IMR-90 (cell line): ENCODE data around the gene TYMS. TPM values are rescaled to one million over a fixed set of nuclear protein-coding genes. Genes with fewer than 3 reads are reported as not detected.

ENCODE experiments used
- ATAC-seq: fragments of 200-7000 bp; cut with Tn5 transposase; 2 replicates; pipeline ENCODE4 v1.9.1; 2020; ENCODE audit warnings: low read depth, mild to moderate bottlenecking, moderate library complexity
- BruUV-seq: library from RNA; stranded (reverse); fragments of 400-500 nt; replicated peaks from 2 replicates; lab custom pipeline; 2021; lab: Mats Ljungman, UMichigan
- CTCF ChIA-PET: fragments of 300-600 bp; formaldehyde crosslinking; extraction: SDS; loops from one replicate; lab custom pipeline; 2021; ENCODE audit warnings: antibody characterized with exemption; lab: Yijun Ruan, JAX
- POLR2A ChIA-PET: fragments of 300-600 bp; sonication (Branson Sonifier 250); formaldehyde crosslinking; loops from one replicate; lab custom pipeline; 2022; ENCODE audit warnings: antibody characterized with exemption; ENCODE audit not compliant: unreplicated experiment; lab: Charles Lee
- DNase-seq: peaks from one replicate; pipeline ENCODE4 v3.0.0; 2013
- H2AFZ ChIP-seq: replicated peaks from 2 replicates; pipeline ENCODE3; 2013; ENCODE audit warnings: low read length, mild to moderate bottlenecking; ENCODE audit not compliant: poor library complexity
- H2AK5ac ChIP-seq: 2 replicates; pipeline ENCODE4 v1.6.1; 2013; ENCODE audit warnings: low read depth, low read length, inconsistent platforms
- H2AK9ac ChIP-seq: replicated peaks from 2 replicates; pipeline ENCODE3; 2013; ENCODE audit warnings: mild to moderate bottlenecking, low read depth, low read length, moderate library complexity; ENCODE audit not compliant: poor library complexity
- H2BK120ac ChIP-seq: 2 replicates; pipeline ENCODE4 v1.6.1; 2013; ENCODE audit warnings: low read depth, low read length, inconsistent platforms
- H2BK15ac ChIP-seq: 3 replicates; pipeline ENCODE4 v1.6.1; 2013; ENCODE audit warnings: low read depth, low read length, inconsistent platforms
- H2BK20ac ChIP-seq: 2 replicates; pipeline ENCODE4 v1.6.1; 2013; ENCODE audit warnings: low read depth, mild to moderate bottlenecking, inconsistent platforms, low read length, moderate library complexity
- H2BK5ac ChIP-seq: 2 replicates; pipeline ENCODE4 v1.6.1; 2013; ENCODE audit warnings: mild to moderate bottlenecking, low read depth, low read length, inconsistent platforms; ENCODE audit not compliant: poor library complexity, severe bottlenecking
- H3K14ac ChIP-seq: replicated peaks from 2 replicates; pipeline ENCODE4 v1.6.1; 2013; ENCODE audit warnings: low read depth, low read length, inconsistent platforms
- H3K18ac ChIP-seq: 2 replicates; pipeline ENCODE4 v1.6.1; 2013; ENCODE audit warnings: low read depth, low read length, control low read depth
- H3K23ac ChIP-seq: 2 replicates; pipeline ENCODE4 v1.6.1; 2013; ENCODE audit warnings: low read depth, low read length, inconsistent platforms
- H3K27ac ChIP-seq: 2 replicates; pipeline ENCODE4 v1.5.1; 2013; ENCODE audit warnings: mild to moderate bottlenecking, control low read depth, low read length; ENCODE audit not compliant: insufficient read depth
- H3K27me3 ChIP-seq: 2 replicates; pipeline ENCODE4 v1.6.1; 2013; ENCODE audit warnings: low read length; ENCODE audit not compliant: control insufficient read depth, insufficient read depth
- H3K36me3 ChIP-seq: 2 replicates; pipeline ENCODE4 v1.6.1; 2013; ENCODE audit warnings: low read length, mixed read lengths; ENCODE audit not compliant: control insufficient read depth, insufficient read depth
- H3K4ac ChIP-seq: 2 replicates; pipeline ENCODE4 v1.6.1; 2013; ENCODE audit warnings: low read depth, low read length, inconsistent platforms
- H3K4me1 ChIP-seq: 2 replicates; pipeline ENCODE4 v1.6.1; 2013; ENCODE audit warnings: low read length, mixed read lengths; ENCODE audit not compliant: control insufficient read depth, insufficient read depth
- H3K4me2 ChIP-seq: 2 replicates; pipeline ENCODE4 v1.6.1; 2013; ENCODE audit warnings: low read depth, mild to moderate bottlenecking, control low read depth, low read length, moderate library complexity
- H3K4me3 ChIP-seq: 2 replicates; pipeline ENCODE4 v1.5.1; 2013; ENCODE audit warnings: low read depth, mild to moderate bottlenecking, control low read depth, low read length, moderate library complexity; ENCODE audit not compliant: insufficient read depth
- H3K56ac ChIP-seq: 2 replicates; pipeline ENCODE4 v1.6.1; 2013; ENCODE audit warnings: low read length, inconsistent platforms; ENCODE audit not compliant: insufficient read depth; ENCODE audit errors: extremely low read depth
- H3K79me1 ChIP-seq, 2 experiments: 2 replicates each; pipeline ENCODE4 v1.6.1; 2013; ENCODE audit warnings: low read length in 2 of 2, inconsistent platforms in 1 of 2, low read depth in 1 of 2
- H3K9ac ChIP-seq: 2 replicates; pipeline ENCODE4 v1.6.1; 2013; ENCODE audit warnings: low read depth, low read length, control low read depth
- H3K9me1 ChIP-seq: 2 replicates; pipeline ENCODE4 v1.6.1; 2013; ENCODE audit warnings: low read length, inconsistent platforms; ENCODE audit not compliant: insufficient read depth
- H3K9me3 ChIP-seq: 2 replicates; pipeline ENCODE4 v1.6.1; 2013; ENCODE audit warnings: low read length; ENCODE audit not compliant: control insufficient read depth, insufficient read depth
- H4K20me1 ChIP-seq: 2 replicates; pipeline ENCODE4 v1.6.1; 2013; ENCODE audit warnings: low read length, inconsistent platforms; ENCODE audit not compliant: insufficient read depth
- H4K5ac ChIP-seq: 2 replicates; pipeline ENCODE4 v1.6.1; 2013; ENCODE audit warnings: mild to moderate bottlenecking, low read depth, low read length, control low read depth
- H4K8ac ChIP-seq, 2 experiments: 2 replicates each; pipeline ENCODE4 v1.6.1; 2013; ENCODE audit warnings: low read depth in 2 of 2, low read length in 2 of 2, control low read depth in 1 of 2, inconsistent platforms in 1 of 2
- H4K91ac ChIP-seq: 2 replicates; pipeline ENCODE4 v1.6.1; 2013; ENCODE audit warnings: low read depth, low read length, inconsistent platforms; ENCODE audit not compliant: insufficient read depth
- BHLHE40 ChIP-seq: fragments of 150-350 bp; IDR thresholded peaks from 2 replicates; pipeline ENCODE4 v1.6.1; 2016; ENCODE audit warnings: mild to moderate bottlenecking, low read depth, low read length
- CEBPB ChIP-seq: IDR thresholded peaks from 2 replicates; pipeline ENCODE4 v1.6.1; 2012; ENCODE audit warnings: low read depth, low read length, improper control_type of control experiment
- CTCF ChIP-seq: conservative IDR thresholded peaks from 2 replicates; pipeline ENCODE4 v1.5.1; 2012; ENCODE audit warnings: mild to moderate bottlenecking, low read depth, low read length, improper control_type of control experiment
- ELK1 ChIP-seq: fragments of 150-350 bp; IDR thresholded peaks from 2 replicates; pipeline ENCODE4 v1.6.1; 2016; ENCODE audit warnings: low read depth, mild to moderate bottlenecking, low read length, moderate library complexity, borderline replicate concordance
- FOS ChIP-seq: fragments of 150-350 bp; IDR thresholded peaks from 2 replicates; pipeline ENCODE4 v1.6.1; 2016; ENCODE audit warnings: low read depth, low read length
- MAFK ChIP-seq: IDR thresholded peaks from 2 replicates; pipeline ENCODE4 v1.6.1; 2012; ENCODE audit warnings: low read depth, low read length, improper control_type of control experiment
- MAZ ChIP-seq: IDR thresholded peaks from 2 replicates; pipeline ENCODE4 v1.6.1; 2012; ENCODE audit warnings: low read depth, mild to moderate bottlenecking, low read length, improper control_type of control experiment, moderate library complexity, borderline replicate concordance
- MXI1 ChIP-seq: IDR thresholded peaks from 2 replicates; pipeline ENCODE4 v1.6.1; 2012; ENCODE audit warnings: low read depth, mild to moderate bottlenecking, low read length, moderate library complexity, borderline replicate concordance
- NFE2L2 ChIP-seq: fragments of 150-350 bp; IDR thresholded peaks from 2 replicates; pipeline ENCODE4 v1.6.1; 2016; ENCODE audit warnings: low read depth, mild to moderate bottlenecking, low read length
- POLR2A ChIP-seq: IDR thresholded peaks from 2 replicates; pipeline ENCODE4 v1.6.1; 2012; ENCODE audit warnings: mild to moderate bottlenecking, low read depth, low read length
- RAD21 ChIP-seq: IDR thresholded peaks from 2 replicates; pipeline ENCODE4 v1.6.1; 2012; ENCODE audit warnings: low read length, improper control_type of control experiment
- RCOR1 ChIP-seq: IDR thresholded peaks from 2 replicates; pipeline ENCODE4 v1.6.1; 2012; ENCODE audit warnings: mild to moderate bottlenecking, low read length, improper control_type of control experiment; ENCODE audit not compliant: insufficient replicate concordance
- RFX5 ChIP-seq: IDR thresholded peaks from 2 replicates; pipeline ENCODE4 v1.8.0; 2012; ENCODE audit warnings: low read depth, mild to moderate bottlenecking, low read length, moderate library complexity
- SMC3 ChIP-seq: fragments of 150-350 bp; IDR thresholded peaks from 2 replicates; pipeline ENCODE4 v1.6.1; 2016; ENCODE audit warnings: low read depth, mild to moderate bottlenecking, antibody characterized with exemption, low read length, moderate library complexity
- USF2 ChIP-seq: fragments of 150-350 bp; IDR thresholded peaks from 2 replicates; pipeline ENCODE4 v1.6.1; 2017; ENCODE audit warnings: mild to moderate bottlenecking, antibody characterized with exemption, low read length, low read depth
- WGBS, 2 experiments: methylation state at CpG; one replicate each; pipeline versions ENCODE4 v1.1.5 to v1.1.7; 2013; ENCODE audit warnings: missing lambda C conversion rate in 2 of 2; ENCODE audit not compliant: insufficient read length in 1 of 2; ENCODE audit errors: extremely low coverage in 2 of 2; 5-methylcytosine and 5-hydroxymethylcytosine counted together
- dilution Hi-C: fragments of 300-500 bp; cut with HindIII; formaldehyde crosslinking; loops from one replicate; pipeline ENCODE4 v1.14.3; 2018; ENCODE audit warnings: low sequenced_read_pairs; ENCODE audit not compliant: unreplicated experiment
- in situ Hi-C: fragments of 300-500 bp; cut with MboI; formaldehyde crosslinking; loops from 3 replicates; pipeline ENCODE4 v1.14.3; 2019; ENCODE audit warnings: low sequenced_read_pairs, inconsistent platforms, mixed read lengths
- intact Hi-C: fragments of 100-400 bp; cut with micrococcal nuclease; formaldehyde crosslinking; loops from 2 replicates; pipeline ENCODE4 v1.10.0; 2022
- polyA plus RNA-seq, 3 experiments: library from polyadenylated mRNA; depleted of rRNA; stranded (reverse); fragments of >200 nt; gene quantifications; 2 replicates each; pipeline ENCODE4 v1.2.3, GENCODE V29; 2012; ENCODE audit warnings: low replicate concordance in 1 of 3
- total RNA-seq: library from RNA; depleted of rRNA; stranded (reverse); fragments of >200 nt; gene quantifications from 2 replicates; pipeline ENCODE4 v1.2.3, GENCODE V29; 2012

TYMS gene
- total and polyA plus RNA-seq, 2 of the 4 experiments (the other 2 are of a cell fraction) = 28.3 to 92.2 TPM

- Histone ChIP-seq H3K4me2 (no peak overlapping the region), H3K79me1 (no peaks in the 10 kb centered on the region), H3K14ac (no peak overlapping the region), H2AFZ (no peak overlapping the region), H3K36me3 (no peaks in the 10 kb centered on the region), H3K9me1 (no peaks in the 10 kb centered on the region), H3K27me3 (peaks cover 32% of the 10 kb centered on the region), H3K9ac (no peak overlapping the region), H2BK15ac (no peak overlapping the region), H3K9me3 (no peaks in the 10 kb centered on the region), H3K56ac (no peak overlapping the region), H4K20me1 (no peaks in the 10 kb centered on the region), H3K27ac (no peak overlapping the region), H3K4ac (no peak overlapping the region), H2BK20ac (no peak overlapping the region), H4K8ac (no peak overlapping the region), H2BK120ac (no peak overlapping the region), H4K5ac (no peak overlapping the region), H3K4me1 (no peaks in the 10 kb centered on the region), H3K18ac (no peak overlapping the region), H2AK9ac (no peak overlapping the region), H2BK5ac (no peak overlapping the region), H3K23ac (no peak overlapping the region), H2AK5ac (no peak overlapping the region), H3K4me3 (no peak overlapping the region), H4K91ac (no peak overlapping the region)
- no TSS peak for BruUV-seq
- ATAC-seq = no peak
- no peak for DNase-seq
- CTCF ChIA-PET = interaction anchor here (0.6 to 1.5 kb wide), 3 partner anchors 10 to 322 kb away, joined by 3 to 5 read pairs (median 3); no protein-coding TSS in a partner anchor
- WGBS, 2 experiments = no CpG with 5 or more reads among the region's 4 CpGs
- POLR2A ChIA-PET = no interaction called here
- TF ChIP-seq FOS (no peak), ELK1 (no peak), CEBPB (no peak), MAZ (no peak), RCOR1 (no peak), MAFK (no peak), MXI1 (no peak), SMC3 (no peak), RAD21 (no peak), USF2 (no peak), POLR2A (no peak), BHLHE40 (no peak), NFE2L2 (no peak), RFX5 (no peak), CTCF (no peak)
- intact Hi-C loops (loop anchor here (1.0 to 10.0 kb wide), 6 partner anchors 113 to 348 kb away; partner anchors contain the start of genes COLEC12 and THOC1), in situ Hi-C loops (no loop called here), dilution Hi-C loops (no loop called here)
Measured at GRCh38 chr18:615773-616172, 41.7 kb upstream of the TYMS start.
